B cell (primary cell): ENCODE measurements around the gene PLXNA1. TPM values are rescaled to one million over a fixed set of nuclear protein-coding genes. Genes with fewer than 3 reads are reported as not detected.

ENCODE experiments used
- ATAC-seq: fragments of 200-7000 bp; cut with Tn5 transposase; one replicate; pipeline ENCODE4 v1.10.0; 2021; ENCODE audit warnings: low read depth, mild to moderate bottlenecking, moderate number of reproducible peaks, moderate library complexity
- CTCF ChIA-PET: fragments of 350-600 bp; sonication (Branson Sonifier 250); formaldehyde crosslinking; loops from one replicate; lab custom pipeline; 2021; ENCODE audit warnings: antibody characterized with exemption, inconsistent platforms; lab: Charles Lee
- POLR2A ChIA-PET: fragments of 350-600 bp; sonication (Branson Sonifier 250); formaldehyde crosslinking; loops from one replicate; lab custom pipeline; 2021; ENCODE audit warnings: antibody characterized with exemption; lab: Charles Lee
- DNase-seq: peaks from one replicate; pipeline ENCODE4 v3.0.0; 2013
- H2AFZ ChIP-seq: 2 replicates; pipeline ENCODE4 v1.6.1; 2012; ENCODE audit warnings: mild to moderate bottlenecking, low read depth, low read length; ENCODE audit not compliant: insufficient read depth, poor library complexity, severe bottlenecking
- H3K27ac ChIP-seq, 2 donors: 1 replicate in 1 of 2; 2 replicates in 1 of 2; pipeline ENCODE4 v1.5.1; 2012 to 2013; ENCODE audit warnings: low read length in 2 of 2, mild to moderate bottlenecking in 2 of 2, moderate library complexity in 1 of 2
- H3K27me3 ChIP-seq, 4 experiments: fragments of 200-600 bp in 1 of 4; sonication (generic) in 1 of 4; replicated peaks in 1 of 4; 1 replicate in 2 of 4; 2 replicates in 2 of 4; pipeline versions ENCODE4 v1.6.1 to v1.7.0; 2013 to 2016; ENCODE audit warnings: low read length in 3 of 4, mild to moderate bottlenecking in 2 of 4, mixed read lengths in 1 of 4, moderate library complexity in 1 of 4; ENCODE audit not compliant: insufficient read depth in 4 of 4, control insufficient read depth in 3 of 4; ENCODE audit errors: control extremely low read depth in 1 of 4
- H3K36me3 ChIP-seq, 2 experiments: replicated peaks in 1 of 2; 1 replicate in 1 of 2; 2 replicates in 1 of 2; pipeline versions ENCODE4 v1.6.1 to v1.7.1; 2013; ENCODE audit warnings: low read length in 1 of 2; ENCODE audit not compliant: insufficient read depth in 2 of 2, control insufficient read depth in 1 of 2; ENCODE audit errors: control extremely low read depth in 1 of 2, extremely low read depth in 1 of 2
- H3K4me1 ChIP-seq, 2 donors: fragments of 200-600 bp in 1 of 2; sonication (generic) in 1 of 2; 1 replicate in 1 of 2; 2 replicates in 1 of 2; pipeline versions ENCODE4 v1.5.1 to v1.6.1; 2013 to 2017; ENCODE audit warnings: low read length in 2 of 2; ENCODE audit not compliant: control insufficient read depth in 2 of 2, insufficient read depth in 2 of 2
- H3K4me2 ChIP-seq: replicated peaks from 2 replicates; pipeline ENCODE3; 2012; ENCODE audit warnings: mild to moderate bottlenecking, low read depth, low read length; ENCODE audit not compliant: poor library complexity, severe bottlenecking
- H3K4me3 ChIP-seq, 5 experiments: fragments of 200-600 bp in 1 of 5; sonication (generic) in 1 of 5; 1 replicate in 3 of 5; 2 replicates in 2 of 5; pipeline versions ENCODE4 v1.5.1 to v1.7.0; 2011 to 2016; ENCODE audit warnings: low read length in 4 of 5, mild to moderate bottlenecking in 4 of 5, low read depth in 2 of 5, control low read depth in 1 of 5, moderate library complexity in 1 of 5; ENCODE audit not compliant: insufficient read depth in 1 of 5; ENCODE audit errors: control extremely low read depth in 1 of 5, extremely low read depth in 1 of 5
- H3K79me2 ChIP-seq: fragments of 200-600 bp; sonication (generic); one replicate; pipeline ENCODE4 v1.6.0; 2016; ENCODE audit warnings: low read length; ENCODE audit not compliant: control insufficient read depth, insufficient read depth
- H3K9ac ChIP-seq: fragments of 200-600 bp; sonication (generic); 2 replicates; pipeline ENCODE4 v1.6.1; 2017; ENCODE audit warnings: mild to moderate bottlenecking, low read length, moderate library complexity
- H3K9me3 ChIP-seq, 3 donors: one replicate each; pipeline versions ENCODE4 v1.6.1 to v1.7.1; 2013; ENCODE audit warnings: low read length in 2 of 3; ENCODE audit not compliant: control insufficient read depth in 2 of 3, insufficient read depth in 1 of 3; ENCODE audit errors: control extremely low read depth in 1 of 3
- H4K20me1 ChIP-seq: 2 replicates; pipeline ENCODE4 v1.6.0; 2012; ENCODE audit warnings: mild to moderate bottlenecking, low read length; ENCODE audit not compliant: insufficient read depth, control insufficient read depth, poor library complexity, severe bottlenecking
- H3K27ac Mint-ChIP-seq: one replicate; pipeline ENCODE4 v1.8.0; 2021; ENCODE audit warnings: mixed read lengths
- H3K27me3 Mint-ChIP-seq: one replicate; pipeline ENCODE4 v1.8.0; 2021; ENCODE audit warnings: mixed read lengths
- H3K4me1 Mint-ChIP-seq: one replicate; pipeline ENCODE4 v1.8.0; 2021; ENCODE audit warnings: mixed read lengths
- H3K4me3 Mint-ChIP-seq: one replicate; pipeline ENCODE4 v1.8.0; 2021; ENCODE audit warnings: mixed read lengths
- H3K9me3 Mint-ChIP-seq: one replicate; pipeline ENCODE4 v1.8.0; 2022; ENCODE audit warnings: mixed read lengths; ENCODE audit not compliant: insufficient read depth
- EZH2 ChIP-seq: IDR thresholded peaks from 2 replicates; pipeline ENCODE4 v1.6.1; 2012; ENCODE audit warnings: borderline replicate concordance, low read depth, mild to moderate bottlenecking, moderate library complexity, low read length; ENCODE audit not compliant: insufficient read depth, poor library complexity, severe bottlenecking
- WGBS: methylation state at CpG from one replicate; pipeline ENCODE4 v1.1.5; 2013; ENCODE audit warnings: missing lambda C conversion rate; ENCODE audit not compliant: insufficient coverage; 5-methylcytosine and 5-hydroxymethylcytosine counted together
- intact Hi-C: fragments of 100-400 bp; cut with micrococcal nuclease; formaldehyde crosslinking; loops from one replicate; pipeline ENCODE4 v1.10.0; 2022
- polyA plus RNA-seq: library from polyadenylated mRNA; depleted of rRNA; stranded (reverse); fragments of >200 nt; gene quantifications from 2 replicates; pipeline ENCODE4 v1.2.3, GENCODE V29; 2012
- total RNA-seq, 2 donors: library from RNA; stranded (reverse); fragments of 120-200 nt in 1 of 2; gene quantifications; 1 replicate in 1 of 2; 2 replicates in 1 of 2; pipeline versions ENCODE4 v1.2.3 to v1.2.4, GENCODE V29; 2013 to 2022
- TF ChIP-seq, protein P1 (sequence below): fragments of 200-600 bp; IDR thresholded peaks from one replicate; pipeline ENCODE4 v1.8.0; 2022; ENCODE audit warnings: antibody characterized with exemption, mild to moderate bottlenecking

The PLXNA1 gene
- total and polyA plus RNA-seq, 2 donors (not counting 1 experiment from before 2014, with no cell fraction given): 6.7 to 22.3 TPM

DNA sequence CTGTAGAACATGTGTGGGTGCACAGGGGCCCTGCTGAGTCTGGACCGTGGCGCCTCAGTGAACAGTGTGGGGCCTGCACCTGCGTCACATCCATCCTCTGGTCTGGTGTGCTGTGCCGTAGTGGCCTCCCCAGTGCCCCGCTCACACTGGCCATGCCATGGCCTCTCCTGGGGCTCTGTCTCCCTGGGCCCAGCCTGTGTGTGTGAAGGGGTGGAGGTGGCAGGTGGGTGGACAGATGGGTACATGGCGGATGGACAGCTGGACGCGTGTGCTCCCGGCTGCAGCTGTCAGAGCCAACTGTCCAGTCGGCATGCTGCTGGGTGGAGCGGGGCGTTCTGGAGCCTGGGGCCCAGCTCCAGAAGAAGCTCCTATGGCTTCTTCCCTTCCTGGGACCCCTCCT lies 17.8 kb downstream of the PLXNA1 start:
- H3K9me3 Mint-ChIP-seq: no peaks in the 10 kb centered on the region
- Histone ChIP-seq H4K20me1 (no peaks in the 10 kb centered on the region), H2AFZ (no peak overlapping the region), H3K79me2 (no peaks in the 10 kb centered on the region), H3K4me2 (no peak overlapping the region), H3K9ac (no peak overlapping the region), H3K9me3 (no peaks in the 10 kb centered on the region), H3K4me3 (no peak overlapping the region), H3K27me3 (peaks cover 0 to 2% (median 0%) of the 10 kb centered on the region in 4 experiments), H3K36me3 (no peaks in the 10 kb centered on the region), H3K27ac (no peak overlapping the region), H3K4me1 (no peaks in the 10 kb centered on the region)
- POLR2A ChIA-PET: interaction anchor here (0.6 kb wide), 1 partner anchor 154 kb away, joined by 3 read pairs; no protein-coding TSS in a partner anchor
- no peak for TF ChIP-seq EZH2
- TF ChIP-seq, protein P1, sequence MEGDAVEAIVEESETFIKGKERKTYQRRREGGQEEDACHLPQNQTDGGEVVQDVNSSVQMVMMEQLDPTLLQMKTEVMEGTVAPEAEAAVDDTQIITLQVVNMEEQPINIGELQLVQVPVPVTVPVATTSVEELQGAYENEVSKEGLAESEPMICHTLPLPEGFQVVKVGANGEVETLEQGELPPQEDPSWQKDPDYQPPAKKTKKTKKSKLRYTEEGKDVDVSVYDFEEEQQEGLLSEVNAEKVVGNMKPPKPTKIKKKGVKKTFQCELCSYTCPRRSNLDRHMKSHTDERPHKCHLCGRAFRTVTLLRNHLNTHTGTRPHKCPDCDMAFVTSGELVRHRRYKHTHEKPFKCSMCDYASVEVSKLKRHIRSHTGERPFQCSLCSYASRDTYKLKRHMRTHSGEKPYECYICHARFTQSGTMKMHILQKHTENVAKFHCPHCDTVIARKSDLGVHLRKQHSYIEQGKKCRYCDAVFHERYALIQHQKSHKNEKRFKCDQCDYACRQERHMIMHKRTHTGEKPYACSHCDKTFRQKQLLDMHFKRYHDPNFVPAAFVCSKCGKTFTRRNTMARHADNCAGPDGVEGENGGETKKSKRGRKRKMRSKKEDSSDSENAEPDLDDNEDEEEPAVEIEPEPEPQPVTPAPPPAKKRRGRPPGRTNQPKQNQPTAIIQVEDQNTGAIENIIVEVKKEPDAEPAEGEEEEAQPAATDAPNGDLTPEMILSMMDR: no peak
- DNase-seq (no peak), ATAC-seq (no peak)
- intact Hi-C loops: no loop called here
- H3K4me3 Mint-ChIP-seq: no peak overlapping the region
- no peak overlapping the region for H3K27ac Mint-ChIP-seq
- H3K4me1 Mint-ChIP-seq: no peaks in the 10 kb centered on the region
- 97% methylated on average over 12 of the region's 12 CpGs for whole genome bisulfite sequencing
- no peaks in the 10 kb centered on the region for H3K27me3 Mint-ChIP-seq
- CTCF ChIA-PET: no interaction called here

GRCh38 chr3:127001486-127002194 lies 18.7 kb downstream of the PLXNA1 start:
- no peaks in the 10 kb centered on the region for H3K27me3 ChIP-seq
- H2AFZ ChIP-seq: no peak overlapping the region
- TF ChIP-seq, protein P1: no peak
- no peak for TF ChIP-seq EZH2
- no peaks in the 10 kb centered on the region for H4K20me1 ChIP-seq
- no peak overlapping the region for H3K27ac ChIP-seq
- H3K4me2 ChIP-seq: no peak overlapping the region
- ATAC-seq: no peak
- 95% methylated on average over 22 of the region's 23 CpGs for WGBS
- no peaks in the 10 kb centered on the region for H3K4me1 Mint-ChIP-seq
- POLR2A ChIA-PET: no interaction called here
- no peaks in the 10 kb centered on the region for H3K9me3 Mint-ChIP-seq
- CTCF ChIA-PET: no interaction called here
- H3K4me1 ChIP-seq: no peaks in the 10 kb centered on the region
- no peak overlapping the region for H3K9ac ChIP-seq
- no peak overlapping the region for H3K4me3 ChIP-seq
- no peak overlapping the region for H3K4me3 Mint-ChIP-seq
- no peak overlapping the region for H3K27ac Mint-ChIP-seq
- DNase-seq: no peak
- H3K36me3 ChIP-seq: no peaks in the 10 kb centered on the region
- intact Hi-C loops: no loop called here
- no peaks in the 10 kb centered on the region for H3K9me3 ChIP-seq
- H3K27me3 Mint-ChIP-seq: no peaks in the 10 kb centered on the region
- no peaks in the 10 kb centered on the region for H3K79me2 ChIP-seq
